Mammary microvascular endothelial cell (primary cell): ENCODE measurements around the gene MTURN. TPM values are rescaled to one million over a fixed set of nuclear protein-coding genes. Genes with fewer than 3 reads are reported as not detected.

Experiments used
- total RNA-seq: library from RNA; depleted of rRNA; stranded (reverse); fragments of >200 nt; gene quantifications from 2 replicates; pipeline ENCODE4 v1.2.3, GENCODE V29; 2015

MTURN gene
- total RNA-seq = 10.2 and 12.9 TPM in 2 replicates

GRCh38 chr7:30134611-30135300, at the start of gene MTURN:
Gene MTURN (plus strand): TSS chr7:30134986. CDS start chr7:30135137, 151 bp downstream.

Other genes with a start within 250 kb of the MTURN start
- gene SCRN1, start 145.2 kb upstream of the MTURN start, total RNA-seq = 68.2 and 74.3 TPM in 2 replicates
- 15.9 and 16.9 TPM in 2 replicates for gene FKBP14, start 108.3 kb upstream of the MTURN start, total RNA-seq
- 6.7 and 8.1 TPM in 2 replicates for gene PLEKHA8, start 106.6 kb upstream of the MTURN start, total RNA-seq
- gene ZNRF2, start 149.6 kb downstream of the MTURN start, total RNA-seq = 5.4 and 6.0 TPM in 2 replicates